H9 (cell line): ENCODE data around the gene TPP2. TPM values are rescaled to one million over a fixed set of nuclear protein-coding genes. Genes with fewer than 3 reads are reported as not detected.

Experiments
- DNase-seq: peaks from one replicate; pipeline ENCODE4 v3.0.0-alpha.2; 2017
- H2AFZ ChIP-seq: one replicate; pipeline ENCODE4 v1.6.1; 2013; ENCODE audit warnings: mild to moderate bottlenecking, low read length, control low read depth, moderate library complexity
- H2AK5ac ChIP-seq: 2 replicates; pipeline ENCODE4 v1.6.1; 2013; ENCODE audit warnings: low read length, control low read depth, mixed read lengths; ENCODE audit not compliant: insufficient read length
- H2BK120ac ChIP-seq: one replicate; pipeline ENCODE4 v1.6.1; 2013; ENCODE audit warnings: low read depth, mild to moderate bottlenecking, low read length, control low read depth, inconsistent platforms; ENCODE audit not compliant: poor library complexity, severe bottlenecking
- H2BK12ac ChIP-seq: 2 replicates; pipeline ENCODE4 v1.6.1; 2013; ENCODE audit warnings: low read length, control low read depth, mixed read lengths, low read depth; ENCODE audit not compliant: insufficient read length
- H2BK15ac ChIP-seq: 2 replicates; pipeline ENCODE4 v1.6.1; 2013; ENCODE audit warnings: low read depth, low read length, control low read depth
- H2BK20ac ChIP-seq: one replicate; pipeline ENCODE4 v1.6.1; 2013; ENCODE audit warnings: low read depth, mild to moderate bottlenecking, low read length, control low read depth, inconsistent platforms; ENCODE audit not compliant: poor library complexity, severe bottlenecking
- H2BK5ac ChIP-seq: 2 replicates; pipeline ENCODE4 v1.6.1; 2013; ENCODE audit warnings: low read length, control low read depth, mixed read lengths; ENCODE audit not compliant: insufficient read length
- H3K14ac ChIP-seq: 2 replicates; pipeline ENCODE4 v1.6.1; 2013; ENCODE audit warnings: low read length, control low read depth; ENCODE audit not compliant: insufficient read depth
- H3K18ac ChIP-seq: 2 replicates; pipeline ENCODE4 v1.6.1; 2013; ENCODE audit warnings: low read depth, mild to moderate bottlenecking, mixed read lengths, low read length, control low read depth; ENCODE audit not compliant: insufficient read length
- H3K23ac ChIP-seq: 2 replicates; pipeline ENCODE4 v1.6.1; 2013; ENCODE audit warnings: low read length, control low read depth, mixed read lengths, low read depth; ENCODE audit not compliant: insufficient read length
- H3K23me2 ChIP-seq: 2 replicates; pipeline ENCODE4 v1.6.1; 2013; ENCODE audit warnings: low read depth, mild to moderate bottlenecking, mixed read lengths, low read length, control low read depth; ENCODE audit not compliant: insufficient read length, poor library complexity, severe bottlenecking
- H3K27ac ChIP-seq: 2 replicates; pipeline ENCODE4 v1.5.1; 2013; ENCODE audit warnings: low read length, control low read depth, mixed read lengths, low read depth; ENCODE audit not compliant: insufficient read length
- H3K27me3 ChIP-seq: 2 replicates; pipeline ENCODE4 v1.6.1; 2013; ENCODE audit warnings: low read length, control low read depth, inconsistent platforms; ENCODE audit not compliant: insufficient read depth
- H3K4ac ChIP-seq: 2 replicates; pipeline ENCODE4 v1.6.1; 2013; ENCODE audit warnings: low read depth, mild to moderate bottlenecking, control low read depth, inconsistent platforms, low read length, moderate library complexity
- H3K4me1 ChIP-seq: 2 replicates; pipeline ENCODE4 v1.6.1; 2013; ENCODE audit warnings: low read length, control low read depth, inconsistent platforms; ENCODE audit not compliant: insufficient read depth
- H3K4me2 ChIP-seq: 2 replicates; pipeline ENCODE4 v1.6.1; 2013; ENCODE audit warnings: low read length, control low read depth, mixed read lengths; ENCODE audit not compliant: insufficient read length, insufficient read depth
- H3K56ac ChIP-seq: 2 replicates; pipeline ENCODE4 v1.6.1; 2013; ENCODE audit warnings: low read depth, mild to moderate bottlenecking, mixed read lengths, low read length, control low read depth; ENCODE audit not compliant: insufficient read length
- H3K79me1 ChIP-seq: 2 replicates; pipeline ENCODE4 v1.6.1; 2013; ENCODE audit warnings: low read depth, mild to moderate bottlenecking, moderate library complexity, low read length, control low read depth, inconsistent platforms; ENCODE audit not compliant: insufficient read depth, poor library complexity, severe bottlenecking
- H3K79me2 ChIP-seq: 2 replicates; pipeline ENCODE4 v1.6.1; 2013; ENCODE audit warnings: low read length, control low read depth, inconsistent platforms; ENCODE audit not compliant: insufficient read depth
- H3K9ac ChIP-seq: 2 replicates; pipeline ENCODE4 v1.6.1; 2013; ENCODE audit warnings: low read length, control low read depth, mixed read lengths; ENCODE audit not compliant: insufficient read length; ENCODE audit errors: extremely low read depth
- H3K9me3 ChIP-seq: one replicate; pipeline ENCODE4 v1.6.1; 2013; ENCODE audit warnings: low read depth, low read length, inconsistent platforms; ENCODE audit not compliant: control insufficient read depth
- H3T11ph ChIP-seq: one replicate; pipeline ENCODE4 v1.6.1; 2013; ENCODE audit warnings: mild to moderate bottlenecking, low read length, control low read depth, inconsistent platforms
- H4K20me1 ChIP-seq: one replicate; pipeline ENCODE4 v1.6.1; 2013; ENCODE audit not compliant: control insufficient read depth, insufficient read length, insufficient read depth
- H4K5ac ChIP-seq: 2 replicates; pipeline ENCODE4 v1.6.1; 2013; ENCODE audit warnings: low read depth, mild to moderate bottlenecking, mixed read lengths, low read length, control low read depth; ENCODE audit not compliant: insufficient read length
- H4K8ac ChIP-seq: replicated peaks from 2 replicates; pipeline ENCODE4 v1.6.1; 2013; ENCODE audit warnings: low read length, control low read depth, mixed read lengths, low read depth; ENCODE audit not compliant: insufficient read length
- H4K91ac ChIP-seq: 2 replicates; pipeline ENCODE4 v1.6.1; 2013; ENCODE audit warnings: low read depth, mild to moderate bottlenecking, moderate library complexity, mixed read lengths, low read length, control low read depth; ENCODE audit not compliant: insufficient read length
- H3K27ac Mint-ChIP-seq, 3 experiments: 2 replicates in 2 of 3; 3 replicates in 1 of 3; pipeline ENCODE4 v1.8.0; 2020 to 2021; ENCODE audit warnings: mixed read lengths in 3 of 3, mild to moderate bottlenecking in 1 of 3, moderate library complexity in 1 of 3
- H3K27me3 Mint-ChIP-seq: 2 replicates; pipeline ENCODE4 v1.8.0; 2021; ENCODE audit warnings: low read depth, mild to moderate bottlenecking, moderate library complexity, mixed read lengths
- H3K36me3 Mint-ChIP-seq, 3 experiments: 2 replicates in 2 of 3; 3 replicates in 1 of 3; pipeline ENCODE4 v1.8.0; 2020 to 2021; ENCODE audit warnings: low read depth in 3 of 3, mixed read lengths in 3 of 3; ENCODE audit not compliant: insufficient read depth in 1 of 3
- H3K4me1 Mint-ChIP-seq, 2 experiments: 2 replicates each; pipeline ENCODE4 v1.8.0; 2020; ENCODE audit warnings: mixed read lengths in 2 of 2
- H3K4me3 Mint-ChIP-seq, 2 experiments: 2 replicates in 1 of 2; 3 replicates in 1 of 2; pipeline ENCODE4 v1.8.0; 2020 to 2021; ENCODE audit warnings: mild to moderate bottlenecking in 2 of 2, mixed read lengths in 2 of 2, moderate library complexity in 1 of 2
- H3K9me3 Mint-ChIP-seq, 2 experiments: 2 replicates in 1 of 2; 3 replicates in 1 of 2; pipeline ENCODE4 v1.8.0; 2020; ENCODE audit warnings: mild to moderate bottlenecking in 2 of 2, mixed read lengths in 2 of 2, moderate library complexity in 1 of 2
- CTCF ChIP-seq: fragments of 200-600 bp; sonication (generic); conservative IDR thresholded peaks from 3 replicates; pipeline ENCODE4 v1.8.0; 2021; ENCODE audit warnings: antibody characterized with exemption, mild to moderate bottlenecking
- WGBS: extraction: QIAGEN DNeasy Blood & Tissue Kit; methylation state at CpG from one replicate; pipeline ENCODE4 v1.1.7; 2013; ENCODE audit warnings: missing lambda C conversion rate, low lambda C conversion rate, mixed read lengths; ENCODE audit not compliant: insufficient read length; ENCODE audit errors: extremely low coverage; 5-methylcytosine and 5-hydroxymethylcytosine counted together
- total RNA-seq: library from RNA; stranded (reverse); gene quantifications from 2 replicates; pipeline ENCODE4 v1.2.1, GENCODE V29; 2021

The TPP2 gene
- total RNA-seq, 1 experiment from 2014 or later = 63.5 TPM

DNA sequence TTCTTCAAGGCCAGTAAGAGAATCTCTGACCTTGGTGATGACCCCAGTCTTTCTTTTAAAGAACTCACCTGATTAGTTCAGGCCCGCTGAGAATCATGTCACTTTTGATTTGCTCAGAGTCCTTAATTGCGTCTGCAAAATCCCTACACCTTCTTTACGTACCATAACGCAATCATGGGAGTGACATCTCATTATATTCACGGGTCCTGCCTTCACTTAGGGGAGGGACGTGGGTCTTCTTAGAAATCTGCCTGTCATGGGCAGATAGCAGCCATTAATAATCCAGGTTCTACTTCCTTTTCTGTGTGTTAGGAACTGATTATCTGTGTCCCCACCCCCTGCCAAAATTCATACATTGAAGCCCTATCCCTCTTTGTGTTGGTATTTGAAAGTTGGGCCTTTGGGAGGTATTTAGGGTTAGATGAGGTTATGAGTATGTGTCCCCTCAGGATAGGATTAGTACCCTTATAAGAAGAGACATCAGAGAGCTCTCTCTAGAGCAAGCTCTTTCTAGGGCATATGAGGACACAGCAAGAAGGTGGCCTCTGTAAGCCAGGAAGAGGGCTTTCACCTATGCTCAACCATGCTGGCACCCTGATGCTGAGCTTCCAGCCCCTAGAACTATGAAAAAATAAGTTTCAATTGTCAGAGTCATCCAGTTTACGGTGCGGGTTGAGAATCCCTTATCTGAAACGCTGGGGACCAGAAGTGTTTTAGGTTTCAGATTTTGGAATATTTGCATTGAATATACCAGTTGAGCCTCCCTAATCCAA is 9.9 kb downstream of the TPP2 start:
- peaks cover 45 to 61% (median 55%) of the 10 kb centered on the region in 3 experiments for H3K36me3 Mint-ChIP-seq
- Histone ChIP-seq H3K23me2 (no peaks in the 10 kb centered on the region), H2BK5ac (no peak overlapping the region), H2AFZ (no peak overlapping the region), H3K9me3 (no peaks in the 10 kb centered on the region), H3K4ac (no peak overlapping the region), H3K14ac (no peak overlapping the region), H4K5ac (no peak overlapping the region), H3K79me1 (peaks cover 23% of the 10 kb centered on the region), H2AK5ac (no peak overlapping the region), H2BK15ac (no peak overlapping the region), H3K9ac (no peak overlapping the region), H3K4me1 (no peaks in the 10 kb centered on the region), H2BK12ac (no peak overlapping the region), H3K56ac (no peak overlapping the region), H4K91ac (no peak overlapping the region), H3K18ac (no peak overlapping the region), H3K27me3 (no peaks in the 10 kb centered on the region), H3T11ph (no peak overlapping the region), H4K8ac (no peak overlapping the region), H3K79me2 (peaks cover 22% of the 10 kb centered on the region), H4K20me1 (peaks cover 2% of the 10 kb centered on the region), H3K23ac (no peak overlapping the region), H3K4me2 (no peak overlapping the region), H3K27ac (no peak overlapping the region), H2BK120ac (no peak overlapping the region), H2BK20ac (no peak overlapping the region)
- no peaks in the 10 kb centered on the region for H3K27me3 Mint-ChIP-seq
- no peak overlapping the region; a peak in 1 of 5 replicates for H3K4me3 Mint-ChIP-seq
- H3K4me1 Mint-ChIP-seq = peaks cover 4 to 14% of the 10 kb centered on the region in 2 experiments; a peak in 3 of 4 replicates
- TF ChIP-seq CTCF = no peak
- DNase-seq = no peak
- H3K9me3 Mint-ChIP-seq = no peaks in the 10 kb centered on the region
- no peak overlapping the region for H3K27ac Mint-ChIP-seq
- no CpG with 5 or more reads among the region's 9 CpGs for WGBS
